IPS DF 6.9 (cell line): Measurements from ENCODE around the gene TERT.

Experiments
- DNase-seq: peaks from one replicate; pipeline ENCODE4 v3.0.0-alpha.2; 2013; ENCODE audit warnings: low read depth, low spot score
- H3K27ac ChIP-seq: one replicate; pipeline ENCODE4 v1.5.1; 2013; ENCODE audit warnings: low read length, control low read depth
- H3K27me3 ChIP-seq: 2 replicates; pipeline ENCODE4 v1.6.1; 2013; ENCODE audit warnings: mild to moderate bottlenecking, low read length; ENCODE audit not compliant: control insufficient read depth, insufficient read depth
- H3K36me3 ChIP-seq: 2 replicates; pipeline ENCODE4 v1.6.1; 2013; ENCODE audit warnings: low read length; ENCODE audit not compliant: control insufficient read depth, insufficient read depth
- H3K4me1 ChIP-seq: 2 replicates; pipeline ENCODE4 v1.6.1; 2013; ENCODE audit warnings: low read length; ENCODE audit not compliant: control insufficient read depth, insufficient read depth
- H3K4me3 ChIP-seq: 2 replicates; pipeline ENCODE4 v1.5.1; 2013; ENCODE audit warnings: mild to moderate bottlenecking, low read length
- H3K9me3 ChIP-seq: 2 replicates; pipeline ENCODE4 v1.6.1; 2013; ENCODE audit warnings: low read length, inconsistent platforms; ENCODE audit not compliant: control insufficient read depth, insufficient read depth
- WGBS: extraction: QIAGEN DNeasy Blood & Tissue Kit; methylation state at CpG from one replicate; pipeline ENCODE4 v1.1.7; 2013; ENCODE audit warnings: mixed read lengths, missing lambda C conversion rate; ENCODE audit not compliant: insufficient read length, insufficient coverage; 5-methylcytosine and 5-hydroxymethylcytosine counted together

TERT gene

GRCh38 chr5:1266791-1267190, 28.1 kb downstream of the TERT start:
- DNase-seq, result no peak
- Histone ChIP-seq H3K9me3 (peaks cover 2% of the 10 kb centered on the region; the same call in 1 of the 2 replicates), H3K27me3 (no peaks in the 10 kb centered on the region), H3K4me1 (no peaks in the 10 kb centered on the region), H3K27ac (no peak overlapping the region), H3K4me3 (no peak overlapping the region), H3K36me3 (peaks cover 31% of the 10 kb centered on the region)
- WGBS, result no CpG with 5 or more reads among the region's 9 CpGs

GRCh38 chr5:1265461-1266455, 29.1 kb downstream of the TERT start:
- Histone ChIP-seq H3K36me3 (peaks cover 34% of the 10 kb centered on the region), H3K4me3 (no peak overlapping the region)

DNA sequence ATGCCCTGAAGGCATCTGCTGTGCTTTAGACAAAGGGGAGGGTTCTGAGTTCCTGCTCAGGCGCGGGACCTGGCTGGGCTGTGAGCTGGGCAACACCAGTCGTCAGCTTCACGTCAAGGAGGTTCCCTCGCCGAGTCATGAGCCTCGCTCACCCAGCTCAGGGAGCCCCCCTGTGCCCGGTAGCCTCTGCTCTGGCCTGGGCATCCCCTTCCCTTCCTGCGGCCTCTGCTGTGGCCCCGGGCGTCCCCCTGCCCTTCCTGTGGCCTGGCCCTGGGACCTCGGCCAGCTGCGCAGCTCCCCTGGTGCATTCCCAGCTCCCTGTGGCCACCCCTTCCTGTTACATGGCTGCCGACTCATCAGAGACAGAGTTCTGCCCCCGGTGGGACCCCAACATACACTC, 29.8 kb downstream of the TERT start:
- no CpG with 5 or more reads among the region's 15 CpGs for WGBS
- Histone ChIP-seq H3K27me3 (no peaks in the 10 kb centered on the region), H3K9me3 (peaks cover 4% of the 10 kb centered on the region; the same call in 1 of the 2 replicates), H3K4me1 (no peaks in the 10 kb centered on the region), H3K27ac (no peak overlapping the region), H3K4me3 (no peak overlapping the region), H3K36me3 (peaks cover 28% of the 10 kb centered on the region)
- no peak for DNase-seq

More at GRCh38 chr5:1265461-1266455, 29.1 kb downstream of the TERT start:
- Histone ChIP-seq H3K27me3 (no peaks in the 10 kb centered on the region), H3K4me1 (no peaks in the 10 kb centered on the region), H3K9me3 (peaks cover 4% of the 10 kb centered on the region; the same call in 1 of the 2 replicates), H3K27ac (no peak overlapping the region)
- no CpG with 5 or more reads among the region's 40 CpGs for WGBS
- no peak for DNase-seq

DNA sequence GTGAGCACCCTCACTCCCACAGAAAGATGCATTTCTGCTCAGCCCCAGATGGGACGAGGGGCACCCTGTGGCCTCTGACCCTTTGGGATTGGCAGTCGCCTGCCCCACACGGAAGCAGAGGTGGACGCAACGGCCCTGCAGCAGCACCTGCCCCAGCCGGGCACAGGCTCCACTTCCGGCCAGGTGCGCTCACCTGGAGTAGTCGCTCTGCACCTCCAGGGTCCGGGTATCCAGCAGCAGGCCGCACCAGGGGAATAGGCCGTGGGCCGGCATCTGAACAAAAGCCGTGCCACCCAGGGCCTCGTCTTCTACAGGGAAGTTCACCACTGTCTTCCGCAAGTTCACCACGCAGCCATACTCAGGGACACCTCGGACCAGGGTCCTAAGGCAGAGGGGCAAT, 30.7 kb downstream of the TERT start:
- Histone ChIP-seq H3K27me3 (no peaks in the 10 kb centered on the region), H3K27ac (no peak overlapping the region), H3K4me3 (no peak overlapping the region), H3K4me1 (no peaks in the 10 kb centered on the region), H3K36me3 (peaks cover 28% of the 10 kb centered on the region), H3K9me3 (peaks cover 4% of the 10 kb centered on the region; the same call in 1 of the 2 replicates)
- no peak for DNase-seq
- WGBS, result no CpG with 5 or more reads among the region's 18 CpGs

GRCh38 chr5:1262381-1262780, 32.5 kb downstream of the TERT start:
- no peaks in the 10 kb centered on the region for H3K27me3 ChIP-seq
- DNase-seq, result no peak

DNA sequence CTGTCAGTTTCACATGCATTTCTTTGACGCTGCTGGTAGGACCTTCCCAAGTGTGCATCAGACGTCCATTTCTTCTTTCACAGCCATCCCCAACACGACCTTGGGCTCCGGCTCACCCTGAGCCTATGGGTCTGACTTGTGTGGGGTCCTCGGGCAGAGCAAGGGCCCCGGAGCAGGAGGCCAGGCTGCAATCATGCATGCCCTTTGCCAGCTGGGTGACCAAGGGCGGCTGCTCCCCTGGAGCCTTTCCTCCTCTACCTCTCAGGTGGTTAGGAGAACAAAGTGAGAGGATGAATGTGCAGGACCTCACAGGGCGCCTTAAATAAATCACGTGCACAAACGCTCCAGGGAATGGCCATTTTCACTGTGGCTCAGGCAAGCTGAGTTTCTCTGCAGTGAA, 33.2 kb downstream of the TERT start:
- DNase-seq, result no peak
- peaks cover 4% of the 10 kb centered on the region; the same call in 1 of the 2 replicates for H3K9me3 ChIP-seq
- no peak overlapping the region for H3K27ac ChIP-seq
- no peaks in the 10 kb centered on the region for H3K4me1 ChIP-seq
- WGBS, result no CpG with 5 or more reads among the region's 10 CpGs
- H3K27me3 ChIP-seq, result no peaks in the 10 kb centered on the region
- H3K36me3 ChIP-seq, result peaks cover 22% of the 10 kb centered on the region
- H3K4me3 ChIP-seq, result no peak overlapping the region

More at GRCh38 chr5:1262381-1262780, 32.5 kb downstream of the TERT start:
- Histone ChIP-seq H3K9me3 (peaks cover 4% of the 10 kb centered on the region; the same call in 1 of the 2 replicates), H3K4me3 (no peak overlapping the region), H3K27ac (no peak overlapping the region), H3K4me1 (no peaks in the 10 kb centered on the region), H3K36me3 (peaks cover 24% of the 10 kb centered on the region)
- WGBS, result no CpG with 5 or more reads among the region's 1 CpG

DNA sequence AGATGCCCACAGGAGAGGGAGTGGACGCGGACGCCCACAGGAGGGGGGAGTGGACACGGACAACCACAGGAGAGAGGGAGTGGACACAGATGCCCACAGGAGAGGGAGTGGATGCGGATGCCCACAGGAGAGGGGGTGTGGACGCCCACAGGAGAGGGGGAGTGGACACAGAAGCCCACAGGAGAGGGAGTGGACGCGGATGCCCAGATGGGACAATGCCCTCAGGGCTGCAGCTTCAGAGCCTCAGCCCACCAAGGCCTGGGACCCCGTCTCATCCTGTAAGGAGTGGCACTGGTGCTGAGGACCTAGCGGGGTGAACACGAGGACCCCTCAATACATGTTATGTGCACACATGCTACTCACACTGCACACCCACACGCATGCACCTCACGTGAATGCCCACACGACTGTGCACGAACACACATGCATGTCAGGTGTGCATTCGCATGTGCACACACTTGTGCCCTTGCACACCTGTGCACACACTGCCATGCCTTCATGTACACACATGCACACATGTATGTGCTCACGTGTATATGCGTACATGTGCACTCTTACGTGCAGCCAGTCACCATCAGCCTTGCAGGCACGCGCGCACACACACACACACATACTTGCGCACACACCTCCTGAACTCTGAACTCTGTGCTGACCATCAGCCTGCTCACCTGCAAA, 34.9 kb downstream of the TERT start:
- Histone ChIP-seq H3K9me3 (peaks cover 4% of the 10 kb centered on the region; the same call in 1 of the 2 replicates), H3K27me3 (no peaks in the 10 kb centered on the region), H3K4me1 (no peaks in the 10 kb centered on the region), H3K4me3 (no peak overlapping the region), H3K36me3 (peaks cover 16% of the 10 kb centered on the region), H3K27ac (no peak overlapping the region)
- WGBS, result no CpG with 5 or more reads among the region's 23 CpGs
- DNase-seq, result no peak

GRCh38 chr5:1257841-1258240, 37.0 kb downstream of the TERT start:
- H3K27me3 ChIP-seq, result no peaks in the 10 kb centered on the region
- no CpG with 5 or more reads among the region's 13 CpGs for WGBS
- H3K4me1 ChIP-seq, result no peaks in the 10 kb centered on the region
- no peak overlapping the region for H3K27ac ChIP-seq
- DNase-seq, result no peak
- H3K9me3 ChIP-seq, result peaks cover 4% of the 10 kb centered on the region; the same call in 1 of the 2 replicates
- peaks cover 7% of the 10 kb centered on the region; the same call in 1 of the 2 replicates for H3K36me3 ChIP-seq
- no peak overlapping the region for H3K4me3 ChIP-seq

- Histone ChIP-seq H3K9me3 (peaks cover 4% of the 10 kb centered on the region; the same call in 1 of the 2 replicates), H3K4me3 (no peak overlapping the region), H3K27ac (no peak overlapping the region), H3K4me1 (no peaks in the 10 kb centered on the region), H3K27me3 (no peaks in the 10 kb centered on the region), H3K36me3 (peaks cover 7% of the 10 kb centered on the region; the same call in 1 of the 2 replicates)
- no peak for DNase-seq
- no CpG with 5 or more reads among the region's 17 CpGs for WGBS
Measured at GRCh38 chr5:1257363-1257762, 37.5 kb downstream of the TERT start.

GRCh38 chr5:1256776-1257175, 38.1 kb downstream of the TERT start:
- no CpG with 5 or more reads among the region's 23 CpGs for WGBS

More at GRCh38 chr5:1256776-1257175, 38.1 kb downstream of the TERT start:
- H3K4me3 ChIP-seq, result no peak overlapping the region
- H3K4me1 ChIP-seq, result no peaks in the 10 kb centered on the region
- no peaks in the 10 kb centered on the region for H3K27me3 ChIP-seq
- no peak overlapping the region for H3K27ac ChIP-seq
- peaks cover 2% of the 10 kb centered on the region; the same call in 1 of the 2 replicates for H3K9me3 ChIP-seq
- DNase-seq, result no peak
- peaks cover 5% of the 10 kb centered on the region; the same call in 1 of the 2 replicates for H3K36me3 ChIP-seq
